ENCODE data around the gene TPCN1.
"Not testable (repeated sequence)": the region's sequence is repeated elsewhere in the genome, so short reads cannot be mapped to it uniquely, and the experiment has no call there.

The TPCN1 gene

GRCh38 chr12:113197518-113198077 lies 23.7 kb upstream of the TPCN1 start:
- DNase-seq = no peak

GRCh38 chr12:113198296-113198695 lies 23.0 kb upstream of the TPCN1 start:
- peak; percentile 48 for DNase-seq

DNA sequence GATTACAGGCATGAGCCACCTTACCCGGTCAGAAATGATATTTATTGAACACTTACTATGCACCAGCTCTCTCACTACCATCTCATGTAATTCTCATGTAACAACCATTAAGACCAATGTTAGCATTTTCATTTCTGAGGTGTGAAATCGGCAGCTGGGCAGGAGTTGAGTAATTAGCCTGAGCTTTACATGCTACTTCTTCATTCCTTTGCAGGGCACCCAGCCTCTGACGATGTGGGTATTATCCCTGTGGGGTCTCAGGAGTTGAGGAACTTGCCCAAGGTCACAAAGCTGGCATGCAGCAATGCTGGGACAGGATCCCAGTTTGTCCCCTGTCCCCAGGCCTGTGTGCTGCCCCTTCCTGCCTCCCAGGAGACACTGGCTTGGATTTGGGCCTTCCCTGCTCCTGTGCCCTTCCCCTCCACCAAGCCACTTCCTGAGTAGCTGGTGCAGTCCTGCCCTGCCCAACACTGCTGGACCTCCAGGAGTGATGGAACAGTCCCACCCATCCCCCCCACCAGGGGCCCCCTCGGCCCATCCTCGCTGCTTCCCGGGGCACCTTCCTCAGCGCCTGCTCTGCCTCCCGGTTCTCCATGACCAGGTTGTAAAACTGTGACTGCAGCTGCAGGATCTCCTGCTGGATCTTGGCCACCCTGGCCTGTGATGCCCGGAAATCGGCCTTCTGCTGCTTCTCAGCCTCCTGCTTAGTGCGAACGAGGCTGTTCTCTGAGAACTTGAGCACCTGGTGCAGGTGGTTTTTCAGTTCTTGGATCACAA lies 21.1 kb upstream of the TPCN1 start:
- no peak for DNase-seq

DNA sequence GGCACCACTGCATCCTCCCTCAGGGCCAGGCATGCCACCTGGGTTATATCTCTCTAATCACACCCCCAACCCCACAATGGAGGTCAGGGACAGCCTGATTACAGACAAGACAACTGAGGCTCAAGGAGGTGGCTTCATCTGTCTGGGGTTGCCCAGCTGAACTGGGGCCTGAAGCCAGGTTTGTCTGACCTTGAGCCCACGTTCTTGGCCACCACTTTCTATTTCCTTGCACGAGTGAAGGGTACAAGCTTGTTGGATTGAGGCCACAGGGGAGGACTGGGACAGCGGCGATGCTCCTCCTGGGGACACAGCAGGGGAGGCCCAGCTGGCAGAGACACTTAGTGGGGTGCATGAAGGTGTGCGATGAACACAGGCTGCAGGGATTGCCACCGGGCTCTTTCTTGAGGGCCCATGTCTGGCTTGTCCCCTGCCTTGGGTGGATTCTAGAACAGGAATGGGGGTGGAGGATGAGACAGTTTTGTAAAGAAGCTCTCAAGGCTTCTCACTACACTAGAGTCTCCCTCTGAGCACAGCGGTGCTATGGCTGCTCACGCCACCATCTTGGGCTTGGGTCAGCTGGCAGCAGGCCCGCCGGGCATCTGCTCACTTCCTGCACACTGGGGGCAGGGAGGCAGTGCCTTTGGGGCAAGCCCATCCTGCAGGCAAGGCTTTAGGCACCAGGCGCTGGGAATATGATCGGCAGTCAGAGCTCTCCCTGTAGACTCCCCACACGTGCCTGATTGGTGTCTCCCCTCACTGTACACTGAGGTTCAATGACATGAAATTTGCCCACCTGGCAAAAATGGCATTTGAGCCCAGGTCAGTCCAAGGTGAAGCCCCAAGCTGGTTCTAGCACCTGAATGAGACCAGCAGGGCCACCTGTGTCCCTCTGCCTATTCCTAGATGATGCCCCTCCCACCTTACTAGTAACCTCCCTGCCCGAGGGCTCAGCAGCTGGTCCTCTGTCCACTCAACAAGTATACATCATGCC lies 19.8 kb upstream of the TPCN1 start:
- no peak for DNase-seq

DNA sequence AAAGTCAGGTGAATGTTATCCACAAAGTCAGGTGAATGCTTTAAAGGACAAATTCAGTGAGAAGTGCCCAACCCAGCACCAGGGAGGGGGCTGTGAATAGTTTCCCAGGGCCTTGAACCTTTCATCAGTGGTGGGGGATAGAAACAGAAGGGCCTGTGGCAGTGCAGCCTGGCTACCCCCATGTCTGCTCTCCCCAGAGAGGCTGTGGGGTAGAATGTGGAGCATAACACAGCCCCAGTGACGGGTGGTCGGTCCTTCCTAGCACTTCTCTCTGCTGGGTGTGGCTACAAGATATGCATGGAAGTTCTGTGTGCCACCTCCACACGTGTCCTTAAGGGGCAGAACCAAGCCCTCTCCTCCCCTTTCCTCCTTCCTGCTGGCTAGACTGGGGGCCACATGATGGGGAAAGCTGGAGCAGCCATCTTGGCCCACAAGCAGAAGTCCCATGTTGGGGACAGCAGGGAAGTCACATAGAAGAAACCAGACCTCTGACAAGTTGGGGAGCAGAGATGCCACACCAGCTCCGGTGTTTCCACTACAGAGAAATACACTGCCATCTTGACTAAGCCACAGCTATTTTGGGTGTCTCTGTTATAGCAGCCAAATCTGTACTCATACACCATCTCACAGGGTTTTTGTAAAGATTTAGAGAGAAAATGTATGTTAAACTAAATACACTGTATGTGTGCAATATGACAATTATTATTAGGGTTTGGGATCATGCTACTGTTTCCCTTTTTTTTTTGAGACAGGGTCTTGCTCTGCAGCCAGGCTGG lies 18.8 kb upstream of the TPCN1 start:
- no peak for DNase-seq

- DNase-seq = no peak
Observed at GRCh38 chr12:113203852-113204760, 17.2 kb upstream of the TPCN1 start.

DNA sequence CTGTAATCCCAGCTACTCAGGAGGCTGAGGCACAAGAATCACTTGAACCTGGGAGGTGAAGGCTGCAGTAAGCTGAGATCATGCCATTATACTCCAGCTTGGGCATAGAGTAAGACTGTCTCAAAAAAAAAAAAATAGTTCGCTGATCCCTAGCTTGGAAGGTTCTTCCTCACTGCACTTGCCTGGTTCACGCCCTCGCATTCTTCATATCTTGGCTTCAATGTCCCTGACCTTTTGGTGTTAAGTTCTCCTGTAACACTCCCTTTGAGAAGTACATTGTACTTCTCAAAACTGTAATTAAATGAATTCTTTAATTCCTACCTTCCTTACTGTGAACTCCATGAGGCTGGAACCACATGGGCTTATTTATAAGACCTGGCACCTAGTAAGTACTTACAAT lies 16.5 kb upstream of the TPCN1 start:
- DNase-seq = no peak

DNA sequence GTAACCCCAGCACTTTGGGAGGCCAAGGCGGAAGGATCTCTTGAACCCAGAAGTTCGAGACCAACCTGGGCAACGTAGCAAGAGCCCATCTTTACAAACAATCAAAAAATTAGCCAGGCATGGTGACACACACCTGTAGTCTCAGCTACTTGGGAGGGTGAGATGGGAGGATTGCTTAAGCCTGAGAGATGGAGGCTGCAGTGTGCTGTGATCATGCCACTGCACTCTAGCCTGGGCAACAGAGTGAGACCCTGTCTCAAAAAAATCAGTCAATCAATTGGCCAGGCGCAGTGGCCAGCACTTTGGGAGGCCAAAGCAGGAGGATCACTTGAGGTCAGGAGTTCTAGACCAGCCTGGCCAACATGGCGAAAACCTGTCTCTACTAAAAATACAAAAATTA lies 14.5 kb upstream of the TPCN1 start:
- DNase-seq = not testable (repeated sequence)

GRCh38 chr12:113207613-113208040 lies 13.6 kb upstream of the TPCN1 start:
- peak; percentile 46 for DNase-seq

DNA sequence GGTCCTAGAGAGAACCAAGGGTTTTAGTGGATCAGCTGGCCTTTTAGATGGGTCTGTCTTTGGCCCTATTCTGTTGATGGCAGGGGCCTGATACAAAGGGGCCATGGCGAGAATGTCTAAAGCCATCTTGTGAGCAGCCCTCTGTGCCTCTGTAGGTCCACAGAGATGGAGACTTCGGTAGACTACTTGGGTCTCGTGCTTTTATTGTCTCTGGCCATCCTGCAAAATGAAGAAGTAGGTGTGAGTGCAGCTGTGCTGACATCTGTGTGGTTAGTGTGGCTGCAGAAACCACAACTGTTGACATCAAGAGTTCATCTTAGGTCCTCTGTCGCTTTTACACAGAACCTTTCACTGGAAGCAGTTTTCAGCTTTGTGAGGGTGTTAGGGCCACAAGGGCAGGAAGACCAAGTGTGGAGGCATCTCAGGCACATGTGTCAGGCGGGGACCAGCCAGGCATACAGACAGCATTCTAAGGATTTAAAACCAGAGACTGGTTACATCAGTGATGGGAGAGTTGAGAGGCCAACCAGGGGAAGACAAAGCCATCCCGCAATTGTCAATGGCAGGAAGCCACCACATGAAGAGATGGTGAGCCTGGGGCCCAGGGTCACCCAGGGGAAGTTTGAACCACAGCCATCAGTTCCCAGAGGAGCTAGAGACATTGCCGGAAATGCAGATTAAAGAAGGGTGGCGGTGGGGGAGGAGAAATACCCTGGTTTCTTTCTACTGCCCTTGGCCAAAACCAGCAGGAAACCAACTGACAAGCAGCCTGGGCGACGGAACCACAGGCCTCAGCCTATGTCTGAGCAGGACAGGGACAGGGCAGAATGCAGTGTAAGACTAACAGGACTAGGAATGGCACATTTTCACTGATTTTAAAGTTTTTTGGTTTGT lies 13.0 kb upstream of the TPCN1 start:
- peak; percentile 49 for DNase-seq

DNA sequence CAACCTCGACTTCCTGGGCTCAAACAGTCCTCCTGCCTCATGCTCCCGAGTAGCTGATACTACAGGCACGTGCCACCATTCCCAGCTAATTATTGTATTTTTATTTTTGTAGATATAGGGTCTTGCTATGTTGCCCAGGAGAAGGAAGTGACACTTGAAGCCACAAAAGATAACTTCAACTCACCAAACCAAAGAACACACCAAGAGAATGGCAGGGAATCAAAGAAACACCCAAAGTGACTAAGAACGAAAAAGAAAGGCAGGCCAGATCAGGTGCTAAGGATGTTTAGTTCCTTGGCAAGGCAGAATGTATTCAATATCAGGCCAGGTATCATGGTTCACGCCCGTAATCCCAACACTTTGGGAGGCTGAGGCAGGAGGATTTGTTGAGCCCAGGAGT lies 10.1 kb upstream of the TPCN1 start:
- DNase-seq = no peak

DNA sequence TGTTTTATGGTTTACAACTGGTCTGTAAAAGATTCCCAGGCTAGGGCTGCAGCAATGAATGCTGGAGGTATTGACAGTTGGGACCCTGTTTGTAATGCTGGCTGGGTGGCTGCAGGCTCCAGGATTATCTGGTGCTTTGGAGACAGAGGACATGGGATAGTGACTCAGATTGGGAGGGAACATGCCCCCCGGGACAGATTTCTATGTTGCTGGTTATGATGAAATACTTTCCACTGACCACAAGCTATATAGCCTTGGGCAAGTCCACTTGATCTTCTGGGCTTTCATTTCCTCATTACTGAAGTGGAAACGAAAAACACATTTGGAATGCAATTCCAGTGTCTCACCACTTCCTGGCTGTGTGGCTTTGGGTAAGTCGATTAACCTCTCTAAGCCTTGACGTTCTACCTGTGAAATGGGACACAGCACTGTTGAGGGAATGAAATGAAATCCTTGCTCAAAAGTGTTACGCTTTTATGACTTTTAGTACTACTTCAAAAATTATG lies 6.3 kb upstream of the TPCN1 start:
- DNase-seq = peak; percentile 97

- DNase-seq = no peak
Observed at GRCh38 chr12:113216027-113216426, 5.2 kb upstream of the TPCN1 start.

DNA sequence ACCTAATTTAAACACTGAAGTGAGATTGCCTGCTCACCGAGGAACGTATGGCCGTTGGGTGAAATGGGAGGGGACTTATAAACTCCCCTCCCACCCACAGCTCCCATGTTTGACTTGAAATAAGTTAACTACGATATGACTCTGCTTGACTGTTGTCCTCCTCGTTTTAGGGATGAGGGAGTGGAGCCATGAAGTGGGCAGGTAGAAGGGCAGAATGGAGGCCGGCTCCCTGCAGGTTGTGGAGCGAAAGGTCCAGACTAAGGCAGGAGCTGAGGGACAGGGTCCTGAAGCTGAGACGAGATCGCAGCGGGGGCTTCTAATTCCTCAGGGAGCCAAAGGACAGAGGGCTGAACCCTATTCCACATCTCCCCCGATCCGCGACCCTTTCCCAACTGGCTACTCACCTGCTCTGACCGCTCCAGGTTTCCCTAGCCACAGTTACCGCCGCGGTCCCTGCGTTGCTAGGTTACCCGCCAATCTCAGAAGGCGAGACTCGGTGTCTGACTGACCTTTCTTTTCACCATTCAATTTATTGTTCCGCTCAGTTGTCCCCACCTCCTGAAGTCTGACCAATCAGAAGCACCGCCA lies 577 bp upstream of the TPCN1 start:
- no peak for DNase-seq

- peak; percentile 6 for DNase-seq
Observed at GRCh38 chr12:113221997-113222729, 899 bp downstream of the TPCN1 start.

DNA sequence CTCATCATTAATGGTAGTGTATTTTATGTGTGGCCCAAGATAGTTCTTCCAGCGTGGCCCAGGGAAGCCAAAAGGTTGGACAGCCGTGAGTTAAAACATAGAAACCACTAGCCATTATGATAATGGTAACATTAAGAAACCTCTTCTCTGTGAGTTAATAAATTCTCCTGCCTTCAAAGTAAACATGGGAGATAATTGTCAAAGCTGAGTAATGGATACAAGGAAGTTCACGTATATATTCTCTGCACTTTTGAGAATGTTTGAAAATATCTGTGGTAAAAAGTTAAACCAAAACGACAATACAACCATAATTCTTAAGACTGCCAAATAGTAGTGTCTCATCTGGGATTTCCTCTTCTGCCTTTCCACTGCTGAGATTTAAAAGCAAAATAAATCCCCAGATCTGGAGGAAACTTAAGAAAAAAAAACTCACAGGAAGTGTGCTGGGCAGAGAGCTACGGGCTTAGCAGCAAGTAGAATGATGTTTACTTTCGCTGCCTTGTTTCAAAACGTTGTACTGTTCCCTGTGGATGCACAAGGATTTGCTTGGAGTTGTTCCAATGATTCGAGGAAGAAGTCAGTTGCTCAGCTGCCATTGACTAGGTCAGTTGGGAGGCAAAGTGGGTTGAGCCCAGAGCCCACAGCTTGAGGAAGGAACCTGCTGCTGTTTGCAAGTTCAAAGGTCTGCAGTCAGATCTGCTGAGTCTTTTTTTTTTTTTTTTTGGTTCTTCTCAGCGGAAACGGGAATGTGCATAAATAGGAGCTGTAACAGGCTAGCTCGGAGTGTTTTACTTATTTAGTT lies 1.7 kb downstream of the TPCN1 start:
- DNase-seq = peak; percentile 82

- DNase-seq = no peak
Observed at GRCh38 chr12:113224955-113225354, 3.7 kb downstream of the TPCN1 start.

Data from fibroblast of skin of right biceps (primary cell).